Aorta (tissue), 5 donors: Measurements from ENCODE around the gene C1orf21. TPM values are rescaled to one million over a fixed set of nuclear protein-coding genes. Genes with fewer than 3 reads are reported as not detected.

ENCODE experiments used
- ATAC-seq: fragments of 200-7000 bp; cut with Tn5 transposase; one replicate; pipeline ENCODE4 v1.9.1; 2022; ENCODE audit warnings: moderate library complexity; ENCODE audit not compliant: low FRiP score
- DNase-seq, 2 donors: peaks; one replicate each; pipeline ENCODE4 v3.0.0-alpha.2; 2020
- H3K27ac ChIP-seq, 2 donors: one replicate each; pipeline ENCODE4 v1.5.1; 2013; ENCODE audit warnings: low read length in 2 of 2, mild to moderate bottlenecking in 2 of 2, moderate library complexity in 2 of 2, control low read depth in 1 of 2, inconsistent platforms in 1 of 2, low read depth in 1 of 2
- H3K27me3 ChIP-seq, 2 donors: one replicate each; pipeline ENCODE4 v1.6.1; 2013; ENCODE audit warnings: control low read depth in 1 of 2, low read length in 1 of 2, mild to moderate bottlenecking in 1 of 2, moderate library complexity in 1 of 2; ENCODE audit not compliant: insufficient read depth in 2 of 2, control insufficient read depth in 1 of 2
- H3K36me3 ChIP-seq, 2 donors: one replicate each; pipeline ENCODE4 v1.6.1; 2013; ENCODE audit warnings: control low read depth in 1 of 2, low read length in 1 of 2, mild to moderate bottlenecking in 1 of 2; ENCODE audit not compliant: insufficient read depth in 2 of 2, control insufficient read depth in 1 of 2
- H3K4me1 ChIP-seq, 2 donors: one replicate each; pipeline ENCODE4 v1.6.1; 2013; ENCODE audit warnings: low read length in 2 of 2, control low read depth in 1 of 2, mild to moderate bottlenecking in 1 of 2, moderate library complexity in 1 of 2; ENCODE audit not compliant: insufficient read depth in 2 of 2, control insufficient read depth in 1 of 2
- H3K4me3 ChIP-seq, 2 donors: one replicate each; pipeline ENCODE4 v1.5.1; 2013; ENCODE audit warnings: low read length in 2 of 2, control low read depth in 1 of 2, mild to moderate bottlenecking in 1 of 2
- H3K9me3 ChIP-seq: one replicate; pipeline ENCODE4 v1.6.1; 2013; ENCODE audit warnings: mild to moderate bottlenecking, low read length; ENCODE audit not compliant: control insufficient read depth
- WGBS, 2 donors: extraction: QIAGEN DNeasy Blood & Tissue Kit; methylation state at CpG; one replicate each; pipeline ENCODE4 v1.1.7; 2013; 5-methylcytosine and 5-hydroxymethylcytosine counted together
- intact Hi-C, 2 donors: fragments of 100-400 bp; cut with DNase I; formaldehyde crosslinking; loops; one replicate each; pipeline versions ENCODE4 v1.14.2 to v1.15.0; 2022
- polyA plus RNA-seq, 2 donors: library from polyadenylated mRNA; stranded (reverse); fragments of 200-250 nt; gene quantifications; one replicate each; pipeline ENCODE4 v1.2.3, GENCODE V29; 2013
- total RNA-seq, 2 donors: library from RNA; stranded (reverse); fragmentation: NEBNext Ultra II Directional; extraction: Animal tissue kit (Norgen Biotek cat#: 25700); gene quantifications; one replicate each; pipeline ENCODE4 v1.2.1, GENCODE V29; 2021
- donor health status: healthy with polysubstance abuse.
- donor health status: Bipolar disorder and iron deficiency.
- donor health status: DM: no; HTN: no; CAD: no.
- donor health status: DM: no; HTN: no; CAD: no.
- donor health status: DM: yes; HTN: yes; CAD: no.

Gene C1orf21
- total and polyA plus RNA-seq, 4 donors = 7.6 to 65.7 (median 42.9) TPM

DNA sequence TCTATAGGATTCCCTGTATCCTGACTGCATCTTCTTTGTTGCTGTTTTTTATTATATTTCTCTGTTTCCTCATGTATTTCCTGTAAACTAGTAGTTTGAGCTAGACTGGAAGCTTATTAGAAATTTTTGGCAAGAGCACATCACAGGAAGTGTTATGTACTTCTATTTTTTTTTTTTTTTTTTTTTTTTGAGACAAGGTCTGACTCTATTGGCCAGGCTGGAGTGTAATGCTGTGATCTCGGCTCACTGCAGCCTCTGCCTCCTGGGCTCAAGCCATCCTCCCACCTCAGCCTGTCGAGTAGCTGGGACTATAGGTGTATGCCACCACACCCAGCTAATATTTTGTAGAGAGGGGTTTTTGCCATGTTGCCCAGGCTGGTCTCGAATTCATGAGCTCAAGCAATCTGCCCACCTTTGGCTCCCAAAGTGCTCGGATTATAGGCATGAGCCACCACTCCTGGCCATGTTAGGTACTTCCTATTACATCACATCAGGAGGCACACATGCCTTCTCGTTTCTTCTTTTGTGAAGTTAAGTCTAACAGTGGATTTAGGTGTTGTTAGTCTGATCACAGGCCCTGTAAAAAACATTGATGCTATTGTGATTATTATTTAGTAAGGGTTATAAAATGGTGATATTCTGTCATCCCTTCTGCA is 12.5 kb downstream of the C1orf21 start:
- no peak for ATAC-seq
- no peak overlapping the region for H3K4me3 ChIP-seq
- no peaks in the 10 kb centered on the region for H3K9me3 ChIP-seq
- 65 to 70% methylated on average over 5 of the region's 5 CpGs for WGBS, 2 donors
- no peak overlapping the region for H3K27ac ChIP-seq
- H3K36me3 ChIP-seq = no peaks in the 10 kb centered on the region
- DNase-seq = no peak
- no peaks in the 10 kb centered on the region for H3K27me3 ChIP-seq
- intact Hi-C loops = no loop called here
- peaks cover 0 to 2% of the 10 kb centered on the region in 2 donors for H3K4me1 ChIP-seq

DNA sequence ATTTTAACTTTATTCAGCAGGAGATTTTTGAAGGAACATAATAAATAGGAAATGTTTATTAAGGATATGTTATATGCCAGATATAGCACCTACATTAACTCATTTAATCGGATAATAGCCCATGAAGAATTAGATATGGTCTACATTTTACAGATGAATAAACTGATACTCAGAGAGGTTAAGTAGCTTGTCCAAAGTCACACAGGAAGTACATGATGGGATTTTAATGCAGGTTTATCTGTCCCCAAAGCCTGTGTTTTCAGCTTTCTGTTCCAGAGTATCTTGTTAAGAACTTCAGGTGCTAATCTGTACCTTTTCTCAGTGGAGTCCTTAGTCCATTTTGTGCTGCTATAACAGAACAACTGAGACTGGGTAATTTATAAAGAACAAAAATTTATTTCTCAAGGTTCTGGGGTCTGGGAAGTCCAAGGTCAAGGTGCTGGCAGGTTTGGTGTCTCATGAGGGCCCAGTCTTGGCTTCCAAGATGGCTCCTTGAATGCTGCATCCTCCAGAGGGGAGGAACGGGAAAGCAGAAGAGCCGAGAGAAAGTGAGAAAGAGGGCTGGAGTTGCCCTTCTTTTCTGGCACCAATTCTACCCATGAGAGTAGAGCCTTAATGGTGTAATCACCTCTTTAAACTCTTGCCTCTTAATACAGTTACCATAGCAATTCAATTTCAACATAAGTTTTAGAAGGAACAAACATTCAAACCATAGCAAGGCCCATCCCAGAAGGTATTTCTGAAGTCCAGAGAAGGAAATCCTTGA is 17.3 kb downstream of the C1orf21 start:
- no peak for DNase-seq
- no peaks in the 10 kb centered on the region for H3K9me3 ChIP-seq
- H3K4me1 ChIP-seq = peaks cover 0 to 3% of the 10 kb centered on the region in 2 donors
- no peaks in the 10 kb centered on the region for H3K27me3 ChIP-seq
- intact Hi-C loops = no loop called here
- H3K27ac ChIP-seq = no peak overlapping the region
- peak; percentile 36 for ATAC-seq
- no peaks in the 10 kb centered on the region for H3K36me3 ChIP-seq
- no peak overlapping the region for H3K4me3 ChIP-seq
- 93 to 99% methylated on average over 3 of the region's 3 CpGs for WGBS, 2 donors

DNA sequence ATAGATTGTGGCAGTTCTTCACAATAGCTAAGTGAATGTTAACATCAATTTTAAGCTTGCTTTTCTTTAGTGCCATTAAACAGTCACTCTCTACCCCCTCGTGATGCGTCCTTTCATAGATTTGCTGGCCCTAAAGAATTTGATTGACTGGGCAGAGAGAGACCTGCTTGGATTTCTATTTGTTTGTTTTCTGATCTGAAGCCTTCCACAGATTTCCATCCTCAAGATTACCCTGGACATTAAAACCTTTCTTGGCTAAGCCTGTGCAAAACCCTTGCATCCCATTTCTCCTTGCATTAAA is 17.8 kb downstream of the C1orf21 start:
- Histone ChIP-seq H3K36me3 (no peaks in the 10 kb centered on the region), H3K27ac (no peak overlapping the region), H3K9me3 (no peaks in the 10 kb centered on the region), H3K4me3 (no peak overlapping the region), H3K4me1 (peaks cover 0 to 3% of the 10 kb centered on the region in 2 donors), H3K27me3 (no peaks in the 10 kb centered on the region)
- no peak for DNase-seq
- ATAC-seq = no peak
- WGBS, 2 donors = 91 to 95% methylated on average over 2 of the region's 2 CpGs
- intact Hi-C loops = no loop called here

DNA sequence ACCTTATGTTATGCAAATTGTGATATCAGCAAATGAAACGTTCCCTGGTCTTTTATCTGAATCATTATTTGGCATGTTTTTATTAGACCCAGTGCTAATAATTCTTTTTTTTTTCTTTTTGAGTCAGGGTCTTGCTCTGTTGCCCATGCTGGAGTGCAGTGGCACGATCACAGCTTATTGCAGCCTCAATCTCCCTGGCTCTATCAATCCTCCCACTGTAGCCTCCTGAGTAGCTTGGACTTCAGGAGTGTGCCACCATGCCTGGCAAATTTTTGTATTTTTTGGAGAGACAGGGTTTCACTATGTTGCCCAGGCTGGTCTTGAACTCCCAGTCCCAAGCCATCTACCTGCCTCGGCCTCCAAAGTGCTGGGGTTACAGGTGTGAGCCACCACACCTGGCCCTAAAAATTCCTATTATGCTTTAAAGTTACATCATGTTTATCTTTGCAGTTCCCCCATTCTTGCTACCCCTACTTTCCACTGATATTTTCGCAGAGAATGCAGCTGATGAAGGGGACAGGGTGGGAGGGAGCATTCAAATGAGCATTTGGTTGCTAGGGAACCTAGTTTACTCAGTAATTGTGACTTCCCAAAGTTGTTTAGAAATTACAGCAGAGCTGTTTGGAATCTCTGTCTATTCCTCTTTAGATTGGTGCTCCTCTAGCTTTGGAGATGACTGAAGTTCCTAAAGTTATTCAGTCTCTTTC is 18.4 kb downstream of the C1orf21 start:
- H3K4me3 ChIP-seq = no peak overlapping the region
- no peaks in the 10 kb centered on the region for H3K9me3 ChIP-seq
- intact Hi-C loops = no loop called here
- ATAC-seq (no peak), DNase-seq (no peak)
- no peaks in the 10 kb centered on the region for H3K27me3 ChIP-seq
- WGBS, 2 donors = 73 to 87% methylated on average over 4 of the region's 4 CpGs
- H3K4me1 ChIP-seq = peaks cover 0 to 3% of the 10 kb centered on the region in 2 donors
- H3K36me3 ChIP-seq = no peaks in the 10 kb centered on the region
- H3K27ac ChIP-seq = no peak overlapping the region

DNA sequence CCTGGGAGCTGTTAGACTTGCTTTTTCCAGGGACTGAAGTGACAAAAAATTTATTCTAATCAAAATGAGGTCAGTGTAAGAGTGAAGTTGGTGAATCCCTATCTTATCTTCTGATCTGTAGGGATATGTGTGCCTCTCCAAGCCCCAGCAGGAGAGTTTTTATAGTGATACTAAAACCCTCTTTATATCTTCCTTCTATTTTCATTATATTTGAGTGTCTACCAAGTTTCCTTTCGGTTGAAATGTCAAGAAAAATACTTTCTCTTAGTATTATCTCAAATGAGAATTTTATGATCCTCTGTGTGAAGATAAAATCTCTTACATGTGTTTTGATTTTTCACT is 18.9 kb downstream of the C1orf21 start:
- ATAC-seq = no peak
- Histone ChIP-seq H3K4me3 (no peak overlapping the region), H3K9me3 (no peaks in the 10 kb centered on the region), H3K4me1 (peaks cover 0 to 3% of the 10 kb centered on the region in 2 donors), H3K27me3 (no peaks in the 10 kb centered on the region), H3K36me3 (no peaks in the 10 kb centered on the region), H3K27ac (no peak overlapping the region)
- no peak for DNase-seq
- WGBS, 2 donors = 60 to 71% methylated on average over 1 of the region's 1 CpG
- intact Hi-C loops = no loop called here

DNA sequence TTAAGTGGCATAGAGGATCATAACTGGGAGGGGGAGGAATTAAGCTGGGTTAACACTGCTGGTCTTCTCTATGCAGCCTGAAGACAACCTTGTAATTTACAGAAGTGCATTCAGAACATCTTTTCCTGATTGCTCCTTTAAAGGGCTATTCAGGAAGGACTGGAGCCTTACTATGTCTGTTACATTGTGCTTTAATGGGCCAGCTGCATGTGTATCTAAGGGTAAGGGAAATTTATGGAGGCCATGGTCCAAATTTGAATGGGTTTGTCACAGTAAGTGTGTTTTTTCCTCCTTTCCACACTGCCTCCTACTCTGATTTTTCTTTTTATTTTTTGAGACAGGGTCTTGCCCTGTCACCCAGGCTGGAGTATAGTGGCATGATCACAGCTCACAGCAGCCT is 19.6 kb downstream of the C1orf21 start:
- Histone ChIP-seq H3K9me3 (no peaks in the 10 kb centered on the region), H3K27ac (no peak overlapping the region), H3K27me3 (no peaks in the 10 kb centered on the region), H3K4me3 (no peak overlapping the region), H3K36me3 (no peaks in the 10 kb centered on the region), H3K4me1 (peaks cover 0 to 3% of the 10 kb centered on the region in 2 donors)
- ATAC-seq (no peak), DNase-seq (no peak)
- intact Hi-C loops = no loop called here

DNA sequence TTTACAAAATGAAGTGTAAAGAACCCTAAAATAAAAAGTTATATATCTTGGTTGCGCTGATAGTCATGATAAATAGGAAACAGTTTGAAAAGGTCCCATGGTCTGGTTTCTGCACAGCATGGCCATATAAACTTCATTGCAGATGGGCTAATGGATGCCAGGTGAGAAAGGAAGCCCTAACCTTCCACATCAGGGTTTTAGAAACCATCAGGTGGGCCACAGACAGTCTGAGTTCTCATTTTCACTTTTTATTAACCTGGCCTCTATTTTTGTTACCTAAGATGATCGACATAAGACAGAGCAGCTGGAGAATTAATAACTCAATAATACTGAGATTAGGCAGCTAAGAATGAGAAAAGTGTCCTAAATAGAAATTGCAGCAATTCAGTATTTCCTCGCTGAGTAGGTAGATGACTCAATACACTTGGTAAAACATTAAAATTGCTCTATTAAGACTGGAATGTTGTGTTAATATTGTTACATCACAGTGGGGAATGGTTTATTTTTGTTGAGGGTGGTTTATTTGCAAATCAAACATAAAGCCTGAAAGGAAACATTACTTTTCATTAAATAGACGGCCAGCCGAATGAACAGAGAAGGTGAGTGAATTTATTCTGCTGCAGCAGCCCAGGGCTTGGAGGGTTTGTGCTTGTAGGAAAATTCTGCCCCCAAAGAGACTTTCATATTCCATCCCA is 21.1 kb downstream of the C1orf21 start:
- no peak overlapping the region for H3K4me3 ChIP-seq
- intact Hi-C loops = no loop called here
- WGBS, 2 donors = 71 to 82% methylated on average over 5 of the region's 5 CpGs
- DNase-seq = no peak
- H3K27ac ChIP-seq = no peak overlapping the region
- no peaks in the 10 kb centered on the region for H3K36me3 ChIP-seq
- no peaks in the 10 kb centered on the region for H3K27me3 ChIP-seq
- H3K9me3 ChIP-seq = no peaks in the 10 kb centered on the region
- no peak for ATAC-seq
- peaks cover 0 to 3% of the 10 kb centered on the region in 2 donors for H3K4me1 ChIP-seq

DNA sequence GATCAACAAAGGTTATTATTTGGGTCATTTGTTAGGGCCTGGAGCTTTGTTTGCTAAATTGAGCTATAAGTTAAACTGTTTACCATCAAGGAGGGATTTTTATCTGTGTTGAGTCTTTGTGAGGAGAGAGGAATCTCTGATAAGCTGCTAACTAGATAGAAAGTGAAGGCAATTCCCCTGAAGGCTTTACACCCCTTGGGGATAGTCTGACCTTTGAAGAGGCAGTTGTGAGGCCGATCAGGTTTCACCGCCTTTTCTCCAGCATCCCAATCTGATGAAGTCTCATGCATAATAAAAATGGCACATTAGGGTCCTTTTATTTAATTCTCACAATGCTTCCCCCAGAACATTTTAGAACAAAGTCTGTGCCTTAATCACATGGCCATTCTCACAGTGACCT is 21.8 kb downstream of the C1orf21 start:
- no peaks in the 10 kb centered on the region for H3K36me3 ChIP-seq
- WGBS, 2 donors = 98% methylated on average over 2 of the region's 2 CpGs
- H3K4me3 ChIP-seq = no peak overlapping the region
- H3K27me3 ChIP-seq = no peaks in the 10 kb centered on the region
- intact Hi-C loops = no loop called here
- H3K27ac ChIP-seq = no peak overlapping the region
- no peak for DNase-seq
- no peaks in the 10 kb centered on the region for H3K9me3 ChIP-seq
- peaks cover 0 to 3% of the 10 kb centered on the region in 2 donors for H3K4me1 ChIP-seq
- ATAC-seq = no peak
